Measurements from ENCODE around the gene FOXF1.

FOXF1 gene

GRCh38 chr16:86492961-86493629 is 17.2 kb upstream of the FOXF1 start:
- DNase-seq (ENCODE audit: low spot score), result no peak

- DNase-seq (ENCODE audit: low spot score), result no peak
These were observed 16.2 kb upstream of the FOXF1 start for GRCh38 chr16:86494039-86494564.

- DNase-seq (ENCODE audit: low spot score), result no peak
These were observed 15.6 kb upstream of the FOXF1 start for GRCh38 chr16:86494565-86495356.

- DNase-seq (ENCODE audit: low spot score), result no peak
These were observed 15.0 kb upstream of the FOXF1 start for GRCh38 chr16:86495357-86495701.

- DNase-seq (ENCODE audit: low spot score), result no peak
These were observed 14.5 kb upstream of the FOXF1 start for GRCh38 chr16:86495756-86496261.

- DNase-seq (ENCODE audit: low spot score), result no peak
These were observed 13.9 kb upstream of the FOXF1 start for GRCh38 chr16:86496262-86496928.

GRCh38 chr16:86496929-86497461 is 13.3 kb upstream of the FOXF1 start:
- no peak for DNase-seq (ENCODE audit: low spot score)

GRCh38 chr16:86497551-86498021 is 12.7 kb upstream of the FOXF1 start:
- DNase-seq (ENCODE audit: low spot score), result no peak

GRCh38 chr16:86498155-86498670 is 12.1 kb upstream of the FOXF1 start:
- DNase-seq (ENCODE audit: low spot score), result no peak

GRCh38 chr16:86498671-86499439 is 11.5 kb upstream of the FOXF1 start:
- DNase-seq (ENCODE audit: low spot score), result no peak

GRCh38 chr16:86499440-86499786 is 10.9 kb upstream of the FOXF1 start:
- DNase-seq (ENCODE audit: low spot score), result no peak

GRCh38 chr16:86499889-86500707 is 10.2 kb upstream of the FOXF1 start:
- DNase-seq (ENCODE audit: low spot score), result no peak

GRCh38 chr16:86500708-86501510 is 9.4 kb upstream of the FOXF1 start:
- no peak for DNase-seq (ENCODE audit: low spot score)

- no peak for DNase-seq (ENCODE audit: low spot score)
These were observed 8.1 kb upstream of the FOXF1 start for GRCh38 chr16:86501989-86502855.

GRCh38 chr16:86502856-86503748 is 7.2 kb upstream of the FOXF1 start:
- DNase-seq (ENCODE audit: low spot score), result no peak

GRCh38 chr16:86503830-86504229 is 6.5 kb upstream of the FOXF1 start:
- DNase-seq (ENCODE audit: low spot score), result no peak

- no peak for DNase-seq (ENCODE audit: low spot score)
These were observed 5.8 kb upstream of the FOXF1 start for GRCh38 chr16:86504315-86505184.

Measured in putamen (tissue), 1 donor.